ENCODE measurements around the gene FAM222B. TPM values are rescaled to one million over a fixed set of nuclear protein-coding genes. Genes with fewer than 3 reads are reported as not detected.
"Not testable (repeated sequence)": the region's sequence is repeated elsewhere in the genome, so short reads cannot be mapped to it uniquely, and the experiment has no call there.

The FAM222B gene
- total RNA-seq, 2 donors from 2014 or later: 18.7 to 25.1 TPM

DNA sequence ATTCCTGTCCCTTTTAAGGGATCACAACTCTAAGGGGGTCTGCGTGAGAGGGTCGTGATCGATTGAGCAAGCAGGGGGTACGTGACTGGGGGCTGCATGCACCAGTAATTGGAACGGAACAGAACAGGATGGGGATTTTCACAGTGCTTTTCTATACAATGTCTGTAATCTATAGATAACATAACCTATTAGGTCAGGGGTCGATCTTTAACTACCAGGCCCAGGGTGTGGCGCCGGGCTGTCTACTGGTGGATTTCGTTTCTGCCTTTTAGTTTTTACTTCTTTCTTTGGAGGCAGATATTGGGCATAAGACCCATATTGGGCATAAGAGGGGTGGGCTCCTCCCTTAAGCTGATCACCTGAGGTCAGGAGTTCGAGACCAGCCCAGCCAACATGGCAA, 6.0 kb downstream of the FAM222B start:
- not testable (repeated sequence) for H3K27me3 Mint-ChIP-seq; H3K4me3 Mint-ChIP-seq; H3K9me3 Mint-ChIP-seq; ATAC-seq (replicated peaks); H3K27ac Mint-ChIP-seq
- Mint-ChIP-seq H3K4me1 (peaks cover 23% of the 10 kb centered on the region), H3K36me3 (ENCODE audit: low read depth) (peaks cover 27% of the 10 kb centered on the region)

DNA sequence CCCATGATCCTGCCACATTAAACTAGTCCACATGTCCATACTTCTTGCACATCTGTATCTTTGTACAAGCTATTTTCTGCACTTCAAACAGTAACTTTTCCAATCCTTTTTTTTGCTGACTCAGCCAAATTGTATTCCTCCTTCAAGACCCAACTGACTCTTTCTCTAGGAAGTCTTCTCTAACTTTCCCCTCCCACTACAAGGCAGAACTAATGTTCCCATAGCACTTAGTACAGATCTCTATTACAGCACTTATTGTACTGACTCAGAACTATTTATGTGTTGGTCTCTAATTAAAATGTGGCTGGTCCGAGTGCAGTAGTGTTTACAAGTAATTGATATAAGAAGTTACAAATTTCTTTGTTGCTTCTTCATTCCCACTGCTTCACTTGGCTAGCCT, 8.2 kb downstream of the FAM222B start:
- no peak for ATAC-seq (replicated peaks)
- Mint-ChIP-seq H3K36me3 (ENCODE audit: low read depth) (peaks cover 38% of the 10 kb centered on the region), H3K27ac (peak overlapping the region; percentile 1), H3K9me3 (no peaks in the 10 kb centered on the region), H3K4me1 (peaks cover 18% of the 10 kb centered on the region), H3K27me3 (no peaks in the 10 kb centered on the region), H3K4me3 (no peak overlapping the region)

DNA sequence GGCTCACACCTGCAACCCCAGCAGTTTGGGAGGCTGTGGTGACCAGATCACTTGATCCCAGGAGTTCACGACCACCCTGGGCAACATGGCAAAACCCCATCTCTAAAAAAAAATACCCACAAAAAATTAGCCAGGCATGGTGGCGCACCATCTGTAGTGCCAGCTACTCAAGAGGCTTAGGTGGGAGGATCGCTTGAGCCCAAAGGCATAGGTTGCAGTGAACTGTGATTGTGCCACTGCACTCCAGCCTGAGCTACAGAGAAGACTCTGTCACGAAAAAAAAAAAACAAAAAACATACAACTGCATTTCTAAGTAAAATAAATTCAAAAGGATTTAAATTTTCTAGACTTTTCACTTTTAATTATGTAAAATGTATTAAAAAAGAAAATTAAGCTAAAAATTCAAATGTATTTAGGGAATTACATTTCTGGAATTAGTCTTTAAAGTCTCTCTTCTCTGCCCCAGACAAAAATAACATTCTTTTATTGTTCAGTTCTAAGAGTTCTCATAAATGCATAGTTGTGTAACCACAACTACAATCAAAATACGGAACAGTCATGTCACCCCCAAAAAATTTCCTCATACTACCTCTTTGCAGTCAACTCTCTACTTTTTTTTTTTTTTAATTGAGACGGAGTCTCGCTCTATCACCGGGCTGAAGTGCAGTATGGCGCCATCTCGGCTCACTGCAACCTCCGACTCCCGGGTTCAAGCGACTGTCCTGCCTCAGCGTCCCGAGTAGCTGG, 14.1 kb downstream of the FAM222B start:
- ATAC-seq (replicated peaks): no peak
- H3K36me3 Mint-ChIP-seq (ENCODE audit: low read depth): peaks cover 59% of the 10 kb centered on the region
- H3K4me3 Mint-ChIP-seq: no peak overlapping the region
- H3K9me3 Mint-ChIP-seq: no peaks in the 10 kb centered on the region
- no peak overlapping the region for H3K27ac Mint-ChIP-seq
- peaks cover 18% of the 10 kb centered on the region for H3K4me1 Mint-ChIP-seq
- H3K27me3 Mint-ChIP-seq: no peaks in the 10 kb centered on the region

GRCh38 chr17:28827672-28828071, 14.9 kb downstream of the FAM222B start:
- peaks cover 58% of the 10 kb centered on the region for H3K36me3 Mint-ChIP-seq (ENCODE audit: low read depth)
- no peak for ATAC-seq (replicated peaks)
- no peaks in the 10 kb centered on the region for H3K27me3 Mint-ChIP-seq
- H3K4me3 Mint-ChIP-seq: no peak overlapping the region
- no peak overlapping the region for H3K27ac Mint-ChIP-seq
- H3K9me3 Mint-ChIP-seq: no peaks in the 10 kb centered on the region
- H3K4me1 Mint-ChIP-seq: peaks cover 18% of the 10 kb centered on the region

DNA sequence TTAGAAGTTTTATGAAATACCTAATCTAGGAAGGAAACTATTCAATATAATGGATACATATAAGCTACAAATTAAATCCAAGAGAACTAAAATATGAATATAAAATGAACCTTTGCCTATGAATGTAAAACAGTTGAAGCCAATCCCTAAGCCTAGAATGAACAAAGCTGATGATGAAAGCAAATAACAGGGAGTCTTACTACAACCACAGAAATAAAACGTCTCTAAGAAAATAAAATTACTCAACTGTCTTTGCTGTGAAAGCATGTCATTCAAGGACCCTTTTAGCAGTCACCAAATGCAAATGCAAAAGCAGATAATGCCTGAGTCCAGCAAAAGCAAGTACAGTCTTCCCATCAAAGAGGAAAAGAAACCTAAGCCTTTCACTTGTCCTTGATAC, 23.0 kb downstream of the FAM222B start:
- H3K4me3 Mint-ChIP-seq: no peak overlapping the region
- no peak overlapping the region for H3K27ac Mint-ChIP-seq
- H3K9me3 Mint-ChIP-seq: no peaks in the 10 kb centered on the region
- H3K36me3 Mint-ChIP-seq (ENCODE audit: low read depth): peaks cover 4% of the 10 kb centered on the region
- no peak for ATAC-seq (replicated peaks)
- peaks cover 4% of the 10 kb centered on the region for H3K4me1 Mint-ChIP-seq
- no peaks in the 10 kb centered on the region for H3K27me3 Mint-ChIP-seq

- Mint-ChIP-seq H3K27me3 (no peaks in the 10 kb centered on the region), H3K4me3 (no peak overlapping the region), H3K4me1 (no peaks in the 10 kb centered on the region), H3K27ac (no peak overlapping the region), H3K9me3 (no peaks in the 10 kb centered on the region), H3K36me3 (ENCODE audit: low read depth) (no peaks in the 10 kb centered on the region)
- no peak for ATAC-seq (replicated peaks)
These were observed 23.8 kb downstream of the FAM222B start for GRCh38 chr17:28818819-28819221.

DNA sequence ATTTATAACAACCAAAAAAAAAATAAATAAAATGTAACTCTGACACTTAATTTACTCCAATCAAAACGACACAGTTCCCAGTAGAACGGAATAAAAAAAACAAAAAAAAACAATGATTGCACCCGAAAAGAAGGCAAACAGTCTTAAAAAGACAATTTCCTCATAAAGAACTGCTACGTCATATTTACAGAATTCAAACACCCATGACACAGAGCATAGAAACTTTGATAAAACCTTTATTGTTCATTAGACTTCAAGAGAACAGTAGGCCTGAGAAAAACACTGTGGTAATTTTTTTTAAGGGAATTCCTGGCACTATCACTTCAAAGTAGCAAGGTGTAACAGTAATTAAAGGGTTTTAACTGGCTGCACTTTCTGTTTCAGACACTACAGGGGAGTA, 26.1 kb downstream of the FAM222B start:
- no peak overlapping the region for H3K27ac Mint-ChIP-seq
- H3K4me1 Mint-ChIP-seq: no peaks in the 10 kb centered on the region
- no peak overlapping the region for H3K4me3 Mint-ChIP-seq
- no peaks in the 10 kb centered on the region for H3K27me3 Mint-ChIP-seq
- H3K9me3 Mint-ChIP-seq: no peaks in the 10 kb centered on the region
- no peak for ATAC-seq (replicated peaks)
- H3K36me3 Mint-ChIP-seq (ENCODE audit: low read depth): no peaks in the 10 kb centered on the region

DNA sequence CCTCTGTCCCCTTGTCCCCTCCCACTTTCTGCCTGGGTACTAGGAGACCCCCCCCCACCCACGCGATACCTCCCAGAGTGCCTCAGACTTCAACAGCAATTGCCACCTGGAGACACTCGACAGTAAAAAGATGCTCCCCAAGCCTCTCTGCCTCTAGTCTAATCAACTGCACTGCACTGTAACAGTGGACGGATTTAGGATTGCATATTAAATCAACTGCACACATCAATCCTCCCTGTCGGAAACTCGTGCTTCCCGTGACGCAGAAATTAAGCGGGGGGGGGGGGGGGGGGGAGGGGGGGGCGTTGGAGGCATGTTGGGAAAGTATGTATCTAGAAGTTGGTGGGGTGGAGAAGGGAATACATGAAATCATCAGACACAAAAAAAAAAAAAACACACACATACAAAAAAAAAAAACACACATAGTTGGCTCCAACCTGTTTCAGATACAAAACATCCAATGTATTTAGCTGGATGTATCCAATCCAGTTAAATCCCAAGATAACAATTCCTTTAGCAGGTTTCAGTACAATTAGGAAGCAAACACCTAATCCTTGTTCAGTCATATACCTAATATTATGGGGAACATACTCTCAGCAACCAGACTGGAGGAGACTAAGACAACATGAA, 29.7 kb downstream of the FAM222B start:
- ATAC-seq (replicated peaks): peak; percentile 22
- H3K4me3 Mint-ChIP-seq: peak overlapping the region; percentile 91
- H3K27me3 Mint-ChIP-seq: no peaks in the 10 kb centered on the region
- H3K36me3 Mint-ChIP-seq (ENCODE audit: low read depth): peaks cover 24% of the 10 kb centered on the region
- peak overlapping the region; percentile 91 for H3K27ac Mint-ChIP-seq
- H3K4me1 Mint-ChIP-seq: peaks cover 14% of the 10 kb centered on the region
- no peaks in the 10 kb centered on the region for H3K9me3 Mint-ChIP-seq

- H3K4me1 Mint-ChIP-seq: peaks cover 16% of the 10 kb centered on the region
- peak overlapping the region; percentile 91 for H3K27ac Mint-ChIP-seq
- ATAC-seq (replicated peaks): peak; percentile 99
- H3K36me3 Mint-ChIP-seq (ENCODE audit: low read depth): peaks cover 30% of the 10 kb centered on the region
- H3K9me3 Mint-ChIP-seq: no peaks in the 10 kb centered on the region
- H3K4me3 Mint-ChIP-seq: peak overlapping the region; percentile 91
- no peaks in the 10 kb centered on the region for H3K27me3 Mint-ChIP-seq
These were observed 30.4 kb downstream of the FAM222B start for GRCh38 chr17:28812091-28812747.

DNA sequence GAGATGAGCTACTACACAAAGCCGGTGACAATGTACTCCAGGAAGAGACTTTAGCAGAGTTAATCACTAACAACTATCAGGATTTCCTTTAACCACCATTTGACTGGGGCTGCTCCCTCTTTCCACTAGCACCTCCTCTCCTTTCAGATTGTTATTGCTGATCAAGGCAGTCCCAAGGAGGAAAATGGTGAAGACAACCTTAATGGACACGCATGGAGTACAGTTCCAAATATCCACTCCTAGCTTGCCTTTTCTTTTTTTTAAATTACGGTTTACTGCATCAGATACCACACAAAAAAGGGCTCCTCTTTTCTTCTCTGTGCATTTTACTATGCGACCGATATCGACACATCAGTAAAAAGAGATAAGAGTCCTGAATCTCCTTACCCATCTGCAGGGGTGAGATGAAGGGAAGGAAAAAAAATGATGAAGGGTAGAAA, 30.9 kb downstream of the FAM222B start:
- H3K4me3 Mint-ChIP-seq: peak overlapping the region; percentile 91
- no peaks in the 10 kb centered on the region for H3K27me3 Mint-ChIP-seq
- peak; percentile 8 for ATAC-seq (replicated peaks)
- no peaks in the 10 kb centered on the region for H3K9me3 Mint-ChIP-seq
- peaks cover 36% of the 10 kb centered on the region for H3K36me3 Mint-ChIP-seq (ENCODE audit: low read depth)
- peak overlapping the region; percentile 91 for H3K27ac Mint-ChIP-seq
- H3K4me1 Mint-ChIP-seq: peaks cover 16% of the 10 kb centered on the region

GRCh38 chr17:28810437-28810836, 32.2 kb downstream of the FAM222B start:
- peak overlapping the region; percentile 91 for H3K4me3 Mint-ChIP-seq
- H3K27me3 Mint-ChIP-seq: no peaks in the 10 kb centered on the region
- H3K36me3 Mint-ChIP-seq (ENCODE audit: low read depth): peaks cover 48% of the 10 kb centered on the region
- ATAC-seq (replicated peaks): peak; percentile 65
- H3K4me1 Mint-ChIP-seq: peaks cover 16% of the 10 kb centered on the region
- no peaks in the 10 kb centered on the region for H3K9me3 Mint-ChIP-seq
- peak overlapping the region; percentile 91 for H3K27ac Mint-ChIP-seq

GRCh38 chr17:28807925-28808634, 34.5 kb downstream of the FAM222B start:
- Mint-ChIP-seq H3K36me3 (ENCODE audit: low read depth) (peaks cover 71% of the 10 kb centered on the region), H3K4me1 (peaks cover 16% of the 10 kb centered on the region), H3K27me3 (no peaks in the 10 kb centered on the region), H3K4me3 (peak overlapping the region; percentile 91), H3K9me3 (no peaks in the 10 kb centered on the region), H3K27ac (peak overlapping the region; percentile 76)
- ATAC-seq (replicated peaks): no peak

DNA sequence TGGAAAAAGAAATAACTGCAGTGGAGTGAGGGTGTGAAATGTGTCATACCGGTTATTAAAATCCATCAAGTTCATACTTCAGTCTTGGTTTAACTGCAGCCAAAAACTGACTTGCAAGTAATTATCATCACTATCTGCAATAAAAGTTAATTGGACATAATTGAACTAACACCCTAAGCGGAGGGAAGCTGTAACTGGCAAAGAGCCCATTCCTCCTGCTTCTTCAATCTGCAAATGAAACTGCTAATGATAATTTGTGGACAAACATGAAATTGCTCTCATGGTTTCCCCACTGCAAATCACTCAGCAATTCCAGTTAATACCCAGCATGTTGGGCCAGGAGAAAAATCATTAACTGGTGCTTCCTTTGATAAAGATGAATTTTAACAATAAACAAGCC, 46.5 kb downstream of the FAM222B start:
- Mint-ChIP-seq H3K4me3 (no peak overlapping the region), H3K36me3 (ENCODE audit: low read depth) (peaks cover 48% of the 10 kb centered on the region), H3K9me3 (no peaks in the 10 kb centered on the region), H3K27me3 (no peaks in the 10 kb centered on the region), H3K27ac (no peak overlapping the region), H3K4me1 (peaks cover 5% of the 10 kb centered on the region)
- no peak for ATAC-seq (replicated peaks)

DNA sequence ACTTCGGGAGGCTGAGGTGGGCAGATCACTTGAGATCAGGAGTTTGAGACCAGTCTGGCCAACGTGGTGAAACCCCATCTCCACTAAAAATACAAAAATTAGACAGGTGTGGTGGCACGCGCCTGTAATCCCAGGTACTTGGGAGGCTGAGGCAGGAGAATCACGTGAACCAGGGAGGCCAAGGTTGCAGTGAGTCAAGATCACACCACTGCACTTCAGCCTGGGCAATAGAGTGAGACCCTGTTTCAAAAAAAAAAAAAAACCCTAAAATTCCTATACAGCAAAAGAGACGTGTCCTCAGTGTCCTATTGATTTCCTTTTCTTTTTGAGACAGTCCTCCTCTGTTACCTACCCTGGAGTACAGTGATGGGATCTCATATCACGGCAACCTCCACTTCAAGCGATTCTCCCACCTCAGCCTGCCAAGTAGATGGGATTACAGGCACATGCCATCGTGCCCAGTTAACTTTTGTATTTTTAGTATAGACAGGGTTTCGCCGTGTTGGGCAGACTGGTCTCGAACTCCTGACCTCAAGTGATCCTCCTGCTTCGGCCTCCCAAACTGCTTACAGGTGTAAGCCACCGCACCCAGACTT, 47.6 kb downstream of the FAM222B start:
- not testable (repeated sequence) for ATAC-seq (replicated peaks)

More for the DNA sequence above, 47.6 kb downstream of the FAM222B start:
- H3K4me1 Mint-ChIP-seq, H3K27me3 Mint-ChIP-seq, H3K9me3 Mint-ChIP-seq, H3K4me3 Mint-ChIP-seq, H3K27ac Mint-ChIP-seq: not testable (repeated sequence)
- H3K36me3 Mint-ChIP-seq (ENCODE audit: low read depth): peaks cover 52% of the 10 kb centered on the region
